SK-N-SH (cell line): ENCODE measurements around the gene COX4I1. TPM values are rescaled to one million over a fixed set of nuclear protein-coding genes. Genes with fewer than 3 reads are reported as not detected.

Source experiments
- CTCF ChIA-PET: fragments of 300-600, 350-600 bp; formaldehyde crosslinking; extraction: SDS; loops from one replicate; lab custom pipeline; 2021; lab: Yijun Ruan, JAX
- POLR2A ChIA-PET: fragments of 350-600 bp; sonication (Branson Sonifier 250); formaldehyde crosslinking; extraction: SDS; loops from one replicate; lab custom pipeline; 2020; ENCODE audit warnings: antibody characterized with exemption, inconsistent platforms; lab: Yijun Ruan, JAX
- DNase-seq: peaks from one replicate; pipeline ENCODE4 v3.0.0; 2012
- H2AFZ ChIP-seq: fragments of 200-600 bp; sonication (generic); 2 replicates; pipeline ENCODE4 v1.8.1; 2016; ENCODE audit warnings: antibody characterized with exemption, mild to moderate bottlenecking, low read depth
- H3F3A ChIP-seq: fragments of 200-600 bp; sonication (generic); replicated peaks from 2 replicates; pipeline ENCODE3; 2016; ENCODE audit warnings: antibody characterized with exemption, mild to moderate bottlenecking; ENCODE audit not compliant: insufficient read depth
- H3K27ac ChIP-seq, 2 experiments: fragments of 200-500 bp in 1 of 2; fragments of 200-600 bp in 1 of 2; sonication (Bioruptor generic) in 1 of 2; sonication (generic), shearing (Covaris generic) in 1 of 2; 2 replicates each; pipeline versions ENCODE4 v1.5.1 to v1.6.1; 2014 to 2016; ENCODE audit warnings: low read depth in 2 of 2, inconsistent platforms in 1 of 2, low read length in 1 of 2, mild to moderate bottlenecking in 1 of 2, mixed read lengths in 1 of 2
- H3K27me3 ChIP-seq: fragments of 200-600 bp; sonication (generic), shearing (Covaris generic); 2 replicates; pipeline ENCODE4 v1.6.1; 2016; ENCODE audit warnings: mixed run types; ENCODE audit not compliant: insufficient read depth
- H3K36me3 ChIP-seq, 2 experiments: fragments of 200-500 bp in 1 of 2; fragments of 200-600 bp in 1 of 2; sonication (Bioruptor generic) in 1 of 2; sonication (generic) in 1 of 2; replicated peaks in 1 of 2; 2 replicates each; pipeline versions ENCODE3 to v1.5.1; 2014 to 2016; ENCODE audit warnings: low read length in 1 of 2, mild to moderate bottlenecking in 1 of 2; ENCODE audit not compliant: insufficient read depth in 2 of 2, control insufficient read depth in 1 of 2
- H3K4me1 ChIP-seq, 2 experiments: fragments of 200-500 bp in 1 of 2; fragments of 200-600 bp in 1 of 2; sonication (Bioruptor generic) in 1 of 2; sonication (generic), shearing (Covaris generic) in 1 of 2; 2 replicates each; pipeline versions ENCODE4 v1.5.1 to v1.6.1; 2014 to 2016; ENCODE audit warnings: low read depth in 1 of 2, low read length in 1 of 2, mixed run types in 1 of 2; ENCODE audit not compliant: insufficient read depth in 2 of 2, control insufficient read depth in 1 of 2
- H3K4me2 ChIP-seq: fragments of 200-600 bp; sonication (generic), shearing (Covaris generic); 2 replicates; pipeline ENCODE4 v1.6.1; 2017; ENCODE audit warnings: mixed run types
- H3K4me3 ChIP-seq, 2 experiments: fragments of 200-500 bp in 1 of 2; fragments of 200-600 bp in 1 of 2; sonication (Bioruptor generic) in 1 of 2; sonication (generic), shearing (Covaris generic) in 1 of 2; 2 replicates each; pipeline versions ENCODE4 v1.5.1 to v1.8.1; 2014 to 2016; ENCODE audit warnings: low read depth in 2 of 2, inconsistent platforms in 1 of 2, low read length in 1 of 2, mild to moderate bottlenecking in 1 of 2, mixed read lengths in 1 of 2, moderate library complexity in 1 of 2
- H3K79me2 ChIP-seq: fragments of 200-600 bp; sonication (generic); 2 replicates; pipeline ENCODE4 v1.8.1; 2017; ENCODE audit warnings: mild to moderate bottlenecking; ENCODE audit not compliant: insufficient read depth
- H3K9ac ChIP-seq: fragments of 200-600 bp; sonication (generic); 2 replicates; pipeline ENCODE4 v1.6.1; 2017; ENCODE audit warnings: mixed run types
- H3K9me2 ChIP-seq: fragments of 200-600 bp; sonication (generic); 2 replicates; pipeline ENCODE4 v1.6.1; 2017; ENCODE audit warnings: mixed run types
- H3K9me3 ChIP-seq: fragments of 200-600 bp; sonication (generic); 2 replicates; pipeline ENCODE4 v1.6.1; 2017; ENCODE audit warnings: mixed run types, mild to moderate bottlenecking, moderate library complexity
- H4K20me1 ChIP-seq: fragments of 200-600 bp; sonication (generic); 2 replicates; pipeline ENCODE4 v1.6.1; 2017; ENCODE audit warnings: mild to moderate bottlenecking, mixed run types; ENCODE audit not compliant: insufficient read depth
- CHD2 ChIP-seq: fragments of 150-350 bp; IDR thresholded peaks from 2 replicates; pipeline ENCODE4 v1.6.1; 2018; ENCODE audit warnings: low read length; ENCODE audit not compliant: partially characterized antibody
- EP300 ChIP-seq, 2 experiments: IDR thresholded peaks; 2 replicates each; pipeline versions ENCODE4 v1.4.0 to v1.6.1; 2012; ENCODE audit warnings: borderline replicate concordance in 1 of 2, low read depth in 1 of 2, low read length in 1 of 2
- JUND ChIP-seq: IDR thresholded peaks from 2 replicates; pipeline ENCODE4 v1.4.0; 2012
- MAX ChIP-seq: IDR thresholded peaks from 2 replicates; pipeline ENCODE4 v1.4.0; 2012; ENCODE audit warnings: low read depth
- MXI1 ChIP-seq: IDR thresholded peaks from 2 replicates; pipeline ENCODE4 v1.6.1; 2012; ENCODE audit warnings: mild to moderate bottlenecking, low read depth, low read length, improper control_type of control experiment
- PBX3 ChIP-seq: IDR thresholded peaks from 2 replicates; pipeline ENCODE4; 2012
- POLR2AphosphoS5 ChIP-seq: IDR thresholded peaks from 2 replicates; pipeline ENCODE4 v1.6.1; 2012; ENCODE audit warnings: low read depth, low read length
- REST ChIP-seq: IDR thresholded peaks from 2 replicates; pipeline ENCODE4 v1.6.1; 2012; ENCODE audit warnings: mild to moderate bottlenecking, low read depth, low read length, moderate library complexity
- RXRA ChIP-seq: IDR thresholded peaks from 2 replicates; pipeline ENCODE4 v1.4.0; 2012; ENCODE audit warnings: low read depth, mild to moderate bottlenecking, borderline replicate concordance
- TEAD4 ChIP-seq: IDR thresholded peaks from 2 replicates; pipeline ENCODE4 v1.4.0; 2012; ENCODE audit warnings: mild to moderate bottlenecking, borderline replicate concordance; ENCODE audit not compliant: insufficient read depth
- WGBS: methylation state at CpG from one replicate; pipeline ENCODE4 v1.1.6; 2017; ENCODE audit warnings: low lambda C conversion rate; 5-methylcytosine and 5-hydroxymethylcytosine counted together
- polyA plus RNA-seq, 3 experiments: library from polyadenylated mRNA; depleted of rRNA; stranded (reverse); fragments of >200 nt; gene quantifications; 2 replicates each; pipeline ENCODE4 v1.2.3, GENCODE V29; 2012

COX4I1 gene
- polyA plus RNA-seq, 1 of the 3 experiments (the other 2 are of a cell fraction), result 1,294 TPM

- POLR2A ChIA-PET, result no interaction called here
- no peaks in the 10 kb centered on the region for H3K9me3 ChIP-seq
- no peaks in the 10 kb centered on the region for H3K79me2 ChIP-seq
- no peaks in the 10 kb centered on the region for H3K4me1 ChIP-seq
- no peak overlapping the region for H3K9ac ChIP-seq
- no peaks in the 10 kb centered on the region for H4K20me1 ChIP-seq
- no peaks in the 10 kb centered on the region for H3F3A ChIP-seq
- CTCF ChIA-PET, result interaction anchor here (0.6 to 10.0 kb wide), 3 partner anchors 9 to 515 kb away, joined by 3 to 85 read pairs (median 5); no protein-coding TSS in a partner anchor
- no peak overlapping the region for H2AFZ ChIP-seq
- no peaks in the 10 kb centered on the region for H3K36me3 ChIP-seq
- TF ChIP-seq POLR2AphosphoS5 (no peak), EP300 (IDR thresholded peaks at IDR 0.05; ENCODE audit: borderline replicate concordance in 1 of 2, low read depth in 1 of 2, low read length in 1 of 2) (no peak)
- TF ChIP-seq, all 33 proteins: peak for 0
- 21% methylated on average over 20 of the region's 24 CpGs for WGBS
- Histone ChIP-seq H3K4me3 (no peak overlapping the region), H3K4me2 (no peak overlapping the region), H3K27ac (no peak overlapping the region), H3K9me2 (no peaks in the 10 kb centered on the region), H3K27me3 (peaks cover 87% of the 10 kb centered on the region)
- DNase-seq, result no peak
These were observed 30.4 kb downstream of the COX4I1 start for GRCh38 chr16:85829751-85830445.

- no peak overlapping the region for H2AFZ ChIP-seq
- H3K4me3 ChIP-seq, result no peak overlapping the region
- no peaks in the 10 kb centered on the region for H4K20me1 ChIP-seq
- ChIA-PET CTCF (interaction anchor here (10.0 kb wide), 1 partner anchor 10 kb away, joined by 85 read pairs; no protein-coding TSS in a partner anchor), POLR2A (no interaction called here)
- H3K9me3 ChIP-seq, result no peaks in the 10 kb centered on the region
- H3K4me2 ChIP-seq, result no peak overlapping the region
- DNase-seq, result no peak
- peaks cover 87% of the 10 kb centered on the region for H3K27me3 ChIP-seq
- H3K79me2 ChIP-seq, result no peaks in the 10 kb centered on the region
- 4% methylated on average over 9 of the region's 9 CpGs for WGBS
- H3K36me3 ChIP-seq, result no peaks in the 10 kb centered on the region
- H3F3A ChIP-seq, result no peaks in the 10 kb centered on the region
- no peaks in the 10 kb centered on the region for H3K9me2 ChIP-seq
- TF ChIP-seq MXI1, result no peak
- no peak for TF ChIP-seq CHD2
- TF ChIP-seq JUND, result no peak
- no peak for TF ChIP-seq MAX
- no peak for TF ChIP-seq REST
- no peak for TF ChIP-seq TEAD4
- no peak for TF ChIP-seq RXRA
- no peak for TF ChIP-seq PBX3
- no peak for TF ChIP-seq POLR2AphosphoS5
- H3K4me1 ChIP-seq, result no peaks in the 10 kb centered on the region
- H3K27ac ChIP-seq, result no peak overlapping the region
- no peak overlapping the region for H3K9ac ChIP-seq
These were observed 31.3 kb downstream of the COX4I1 start for GRCh38 chr16:85830821-85831220.
